ENCODE data around the gene RHOV. TPM values are rescaled to one million over a fixed set of nuclear protein-coding genes. Genes with fewer than 3 reads are reported as not detected.

The RHOV gene
- total RNA-seq, 1 donor from 2014 or later = 0.61 TPM

DNA sequence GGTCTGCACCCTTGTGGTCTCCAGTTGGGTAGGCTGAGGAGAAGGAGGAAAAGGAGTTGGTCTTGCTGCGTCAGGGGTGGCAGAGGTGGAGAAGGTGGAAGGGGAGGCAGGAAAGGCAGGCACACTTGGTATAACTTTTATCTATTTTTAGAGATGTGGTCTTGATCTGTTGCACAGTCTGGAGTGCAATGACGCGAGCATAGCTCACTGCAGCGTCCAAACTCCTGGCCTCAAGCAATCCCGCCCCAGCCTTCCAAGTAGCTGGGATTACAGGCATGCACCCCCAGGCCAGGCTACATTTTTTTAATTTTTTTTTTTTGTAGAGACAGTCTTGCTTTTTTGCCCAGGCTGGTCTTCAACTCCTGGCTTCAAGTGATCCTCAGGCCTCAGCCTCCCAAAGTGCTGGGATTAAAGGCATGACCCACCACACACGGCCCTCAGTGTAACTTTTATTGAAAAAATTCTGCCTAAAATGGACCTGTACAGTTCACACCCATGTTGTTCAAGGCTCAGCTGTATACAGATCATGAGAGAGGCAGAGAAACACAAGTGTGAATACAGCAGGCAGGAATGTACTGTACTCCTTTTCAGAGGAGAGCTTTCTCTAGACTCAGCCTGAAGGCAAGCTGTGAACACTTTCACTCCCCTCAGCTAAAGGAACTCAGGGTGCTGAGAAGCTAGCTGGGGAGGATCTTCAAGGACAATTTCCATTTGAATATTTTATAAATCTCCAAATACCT is 2.1 kb upstream of the RHOV start:
- H3K9me3 Mint-ChIP-seq (ENCODE audit: unreplicated experiment) = no peaks in the 10 kb centered on the region
- FAIRE-seq (no peak), DNase-seq (ENCODE audit: low read depth) (no peak)
- H3K36me3 Mint-ChIP-seq (ENCODE audit: low read depth, unreplicated experiment) = no peaks in the 10 kb centered on the region
- Histone ChIP-seq H3K9me3 (ENCODE audit: insufficient read depth, low read depth, low read length) (no peaks in the 10 kb centered on the region), H3K4me1 (ENCODE audit: insufficient read depth, low read length) (peaks cover 5% of the 10 kb centered on the region), H3K4me3 (ENCODE audit: insufficient read depth, low read depth, low read length) (no peak overlapping the region), H3K9ac (ENCODE audit: low read length) (no peak overlapping the region), H3K27ac (ENCODE audit: low read depth, low read length) (no peak overlapping the region), H4K20me1 (ENCODE audit: insufficient read depth, low read length) (no peaks in the 10 kb centered on the region), H3K27me3 (ENCODE audit: insufficient read depth, low read length) (peaks cover 10% of the 10 kb centered on the region), H3K79me2 (ENCODE audit: insufficient read depth, low read length) (no peaks in the 10 kb centered on the region), H3K4me2 (ENCODE audit: low read length) (no peak overlapping the region), H3K36me3 (ENCODE audit: insufficient read depth, low read length) (no peaks in the 10 kb centered on the region), H2AFZ (ENCODE audit: low read depth, low read length) (no peak overlapping the region)
- H3K4me1 Mint-ChIP-seq (ENCODE audit: low read depth, unreplicated experiment) = peaks cover 3% of the 10 kb centered on the region
- peaks cover 12% of the 10 kb centered on the region for H3K27me3 Mint-ChIP-seq (ENCODE audit: low read depth, unreplicated experiment)
- TF ChIP-seq EZH2 (IDR thresholded peaks at IDR 0.05; ENCODE audit: insufficient read depth, low read length) = no peak
- TF ChIP-seq, protein P1, sequence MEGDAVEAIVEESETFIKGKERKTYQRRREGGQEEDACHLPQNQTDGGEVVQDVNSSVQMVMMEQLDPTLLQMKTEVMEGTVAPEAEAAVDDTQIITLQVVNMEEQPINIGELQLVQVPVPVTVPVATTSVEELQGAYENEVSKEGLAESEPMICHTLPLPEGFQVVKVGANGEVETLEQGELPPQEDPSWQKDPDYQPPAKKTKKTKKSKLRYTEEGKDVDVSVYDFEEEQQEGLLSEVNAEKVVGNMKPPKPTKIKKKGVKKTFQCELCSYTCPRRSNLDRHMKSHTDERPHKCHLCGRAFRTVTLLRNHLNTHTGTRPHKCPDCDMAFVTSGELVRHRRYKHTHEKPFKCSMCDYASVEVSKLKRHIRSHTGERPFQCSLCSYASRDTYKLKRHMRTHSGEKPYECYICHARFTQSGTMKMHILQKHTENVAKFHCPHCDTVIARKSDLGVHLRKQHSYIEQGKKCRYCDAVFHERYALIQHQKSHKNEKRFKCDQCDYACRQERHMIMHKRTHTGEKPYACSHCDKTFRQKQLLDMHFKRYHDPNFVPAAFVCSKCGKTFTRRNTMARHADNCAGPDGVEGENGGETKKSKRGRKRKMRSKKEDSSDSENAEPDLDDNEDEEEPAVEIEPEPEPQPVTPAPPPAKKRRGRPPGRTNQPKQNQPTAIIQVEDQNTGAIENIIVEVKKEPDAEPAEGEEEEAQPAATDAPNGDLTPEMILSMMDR (IDR thresholded peaks at IDR 0.05; ENCODE audit: insufficient read depth, low read depth, low read length) = no peak
- peak overlapping the region; percentile 14 for H3K4me3 Mint-ChIP-seq (ENCODE audit: unreplicated experiment)
- peak overlapping the region; percentile 34 for H3K27ac Mint-ChIP-seq (ENCODE audit: unreplicated experiment)

GRCh38 chr15:40872791-40873693 is 992 bp downstream of the RHOV start:
- H2AFZ ChIP-seq (ENCODE audit: low read depth, low read length) = peak overlapping the region; percentile 81
- DNase-seq (ENCODE audit: low read depth) = no peak

More at GRCh38 chr15:40872791-40873693, 992 bp downstream of the RHOV start:
- Histone ChIP-seq H4K20me1 (ENCODE audit: insufficient read depth, low read length) (no peaks in the 10 kb centered on the region), H3K4me2 (ENCODE audit: low read length) (peak overlapping the region; percentile 94), H3K27ac (ENCODE audit: low read depth, low read length) (no peak overlapping the region), H3K4me1 (ENCODE audit: insufficient read depth, low read length) (peaks cover 5% of the 10 kb centered on the region), H3K79me2 (ENCODE audit: insufficient read depth, low read length) (no peaks in the 10 kb centered on the region), H3K9ac (ENCODE audit: low read length) (no peak overlapping the region), H3K36me3 (ENCODE audit: insufficient read depth, low read length) (no peaks in the 10 kb centered on the region), H3K27me3 (ENCODE audit: insufficient read depth, low read length) (peaks cover 10% of the 10 kb centered on the region), H3K9me3 (ENCODE audit: insufficient read depth, low read depth, low read length) (no peaks in the 10 kb centered on the region), H3K4me3 (ENCODE audit: insufficient read depth, low read depth, low read length) (peak overlapping the region; percentile 28)
- Mint-ChIP-seq H3K9me3 (ENCODE audit: unreplicated experiment) (no peaks in the 10 kb centered on the region), H3K4me3 (ENCODE audit: unreplicated experiment) (peak overlapping the region; percentile 71), H3K36me3 (ENCODE audit: low read depth, unreplicated experiment) (no peaks in the 10 kb centered on the region), H3K27ac (ENCODE audit: unreplicated experiment) (no peak overlapping the region), H3K4me1 (ENCODE audit: low read depth, unreplicated experiment) (no peaks in the 10 kb centered on the region), H3K27me3 (ENCODE audit: low read depth, unreplicated experiment) (peaks cover 26% of the 10 kb centered on the region)
- FAIRE-seq = no peak
- TF ChIP-seq, protein P1 (IDR thresholded peaks at IDR 0.05; ENCODE audit: insufficient read depth, low read depth, low read length) = no peak
- no peak for TF ChIP-seq EZH2 (IDR thresholded peaks at IDR 0.05; ENCODE audit: insufficient read depth, low read length)

Data from astrocyte (in vitro differentiated cells and primary cell).